Astrocyte of the cerebellum (primary cell): ENCODE data around the gene ERF.

ENCODE experiments used
- DNase-seq: peaks from one replicate; pipeline ENCODE4 v3.0.0-alpha.2; 2011; ENCODE audit warnings: low read depth
- H3K4me3 ChIP-seq: 2 replicates; pipeline ENCODE4 v1.5.1; 2011; ENCODE audit warnings: mild to moderate bottlenecking, low read depth, low read length, moderate library complexity
- CTCF ChIP-seq: IDR thresholded peaks from 2 replicates; pipeline ENCODE4 v1.5.1; 2012; ENCODE audit warnings: low read length, low read depth, moderate library complexity, mild to moderate bottlenecking; ENCODE audit errors: missing control alignments
- in situ Hi-C: cut with HindIII; loops from 2 replicates; pipeline ENCODE4 v1.10.0; 2017; ENCODE audit warnings: low sequenced_read_pairs

Gene ERF

DNA sequence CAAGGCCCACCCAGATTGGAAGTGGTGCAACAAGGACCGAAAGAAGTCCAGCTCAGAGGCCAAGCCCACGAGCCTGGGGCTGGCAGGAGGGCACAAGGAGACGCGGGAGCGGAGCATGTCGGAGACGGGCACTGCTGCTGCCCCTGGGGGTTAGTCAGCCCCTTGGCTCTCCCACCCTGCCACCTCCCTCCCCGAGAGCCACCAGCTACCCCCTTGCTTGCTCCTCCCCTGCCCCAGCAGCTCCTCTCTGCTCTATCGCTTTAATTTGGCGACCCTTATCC is 32.8 kb upstream of the ERF start:
- TF ChIP-seq CTCF: no peak
- in situ Hi-C loops: no loop called here
- DNase-seq: no peak
- H3K4me3 ChIP-seq: no peak overlapping the region

DNA sequence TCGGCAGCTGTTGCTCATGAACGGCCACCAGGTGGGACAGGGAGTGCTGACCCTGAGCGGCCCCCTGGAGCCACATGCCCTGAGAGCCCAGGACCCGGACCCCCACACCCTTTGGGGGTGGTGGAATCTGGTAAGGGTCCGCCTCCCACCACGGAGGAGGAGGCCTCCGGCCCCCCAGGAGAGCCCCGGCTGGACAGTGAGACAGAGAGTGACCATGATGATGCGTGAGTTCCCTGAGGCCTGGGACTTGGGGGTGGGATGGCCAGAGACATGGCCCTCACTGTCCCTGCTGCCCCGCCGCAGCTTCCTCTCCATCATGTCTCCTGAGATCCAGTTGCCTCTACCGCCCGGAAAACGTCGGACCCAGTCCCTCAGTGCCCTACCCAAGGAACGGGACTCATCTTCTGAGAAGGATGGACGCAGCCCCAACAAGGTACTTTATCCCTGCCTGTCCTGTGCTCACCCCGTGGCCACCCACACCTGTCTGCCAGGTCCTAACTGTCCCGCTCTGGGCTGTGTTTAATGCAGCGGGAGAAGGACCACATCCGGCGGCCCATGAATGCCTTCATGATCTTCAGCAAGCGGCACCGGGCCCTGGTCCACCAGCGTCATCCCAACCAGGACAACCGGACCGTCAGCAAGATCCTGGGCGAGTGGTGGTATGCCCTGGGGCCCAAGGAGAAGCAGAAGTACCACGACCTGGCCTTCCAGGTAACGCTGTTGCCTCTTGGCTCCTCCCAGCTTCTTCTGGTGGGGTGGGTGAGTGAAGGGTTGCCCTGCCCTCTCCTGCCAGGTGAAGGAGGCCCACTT is 32.3 kb upstream of the ERF start:
- no peak for TF ChIP-seq CTCF
- DNase-seq: no peak
- H3K4me3 ChIP-seq: no peak overlapping the region
- in situ Hi-C loops: no loop called here

DNA sequence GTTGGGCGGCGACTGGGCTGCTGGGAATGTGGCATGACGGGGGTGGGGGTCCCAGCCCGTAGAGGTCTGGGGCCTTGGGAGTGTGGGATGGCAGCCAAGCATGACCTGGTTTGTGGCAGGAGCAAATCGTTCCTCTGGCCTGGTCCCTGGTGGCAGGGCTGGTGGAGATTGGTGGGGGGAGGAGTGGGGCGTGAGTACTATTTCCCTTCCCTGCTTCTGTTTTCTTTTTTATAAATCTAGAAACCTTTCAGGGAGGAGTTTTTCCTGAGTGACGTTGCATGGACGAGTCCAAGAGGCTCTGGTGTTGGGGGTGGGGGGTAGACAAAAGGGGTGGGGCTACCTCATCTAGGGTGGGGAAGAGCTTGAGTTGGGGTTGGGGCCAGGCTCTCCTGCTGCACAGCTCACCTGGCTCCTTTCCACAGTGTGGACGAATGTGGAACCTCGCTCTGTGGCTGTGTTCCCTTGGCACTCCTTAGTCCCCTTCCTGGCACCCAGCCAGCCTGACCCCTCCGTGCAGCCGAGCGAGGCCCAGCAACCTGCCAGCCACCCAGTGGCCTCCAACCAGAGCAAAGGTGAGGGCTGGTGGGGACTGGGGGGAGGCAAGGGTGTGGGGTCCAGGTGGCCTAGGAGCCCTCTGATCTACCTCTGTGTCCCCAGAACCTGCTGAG is 31.6 kb upstream of the ERF start:
- no peak for DNase-seq
- H3K4me3 ChIP-seq: peak overlapping the region; percentile 75
- TF ChIP-seq CTCF: no peak
- in situ Hi-C loops: no loop called here

DNA sequence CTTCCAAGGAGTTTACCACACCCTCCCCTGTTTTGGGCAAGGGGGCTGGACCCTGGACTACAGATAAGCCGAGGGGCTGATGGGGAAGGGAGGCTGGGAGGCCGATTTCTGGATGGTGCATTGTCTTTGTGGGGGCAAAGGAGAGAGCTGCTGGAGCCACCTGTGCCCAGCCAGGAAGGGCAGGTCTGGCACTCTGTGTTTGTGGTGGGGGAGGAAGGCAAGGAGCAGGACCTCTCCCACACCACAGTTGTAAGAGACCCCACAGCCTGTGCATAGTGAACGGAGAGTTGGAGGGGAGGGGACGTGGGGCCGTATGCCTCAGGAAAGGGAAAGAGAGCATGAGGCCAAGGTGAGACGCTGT is 31.0 kb upstream of the ERF start:
- peak overlapping the region; percentile 75 for H3K4me3 ChIP-seq
- no peak for DNase-seq
- in situ Hi-C loops: no loop called here
- TF ChIP-seq CTCF: no peak

- DNase-seq: no peak
- no peak for TF ChIP-seq CTCF
- in situ Hi-C loops: no loop called here
- peak overlapping the region; percentile 75 for H3K4me3 ChIP-seq
These were observed 30.6 kb upstream of the ERF start for GRCh38 chr19:42285541-42285941.

DNA sequence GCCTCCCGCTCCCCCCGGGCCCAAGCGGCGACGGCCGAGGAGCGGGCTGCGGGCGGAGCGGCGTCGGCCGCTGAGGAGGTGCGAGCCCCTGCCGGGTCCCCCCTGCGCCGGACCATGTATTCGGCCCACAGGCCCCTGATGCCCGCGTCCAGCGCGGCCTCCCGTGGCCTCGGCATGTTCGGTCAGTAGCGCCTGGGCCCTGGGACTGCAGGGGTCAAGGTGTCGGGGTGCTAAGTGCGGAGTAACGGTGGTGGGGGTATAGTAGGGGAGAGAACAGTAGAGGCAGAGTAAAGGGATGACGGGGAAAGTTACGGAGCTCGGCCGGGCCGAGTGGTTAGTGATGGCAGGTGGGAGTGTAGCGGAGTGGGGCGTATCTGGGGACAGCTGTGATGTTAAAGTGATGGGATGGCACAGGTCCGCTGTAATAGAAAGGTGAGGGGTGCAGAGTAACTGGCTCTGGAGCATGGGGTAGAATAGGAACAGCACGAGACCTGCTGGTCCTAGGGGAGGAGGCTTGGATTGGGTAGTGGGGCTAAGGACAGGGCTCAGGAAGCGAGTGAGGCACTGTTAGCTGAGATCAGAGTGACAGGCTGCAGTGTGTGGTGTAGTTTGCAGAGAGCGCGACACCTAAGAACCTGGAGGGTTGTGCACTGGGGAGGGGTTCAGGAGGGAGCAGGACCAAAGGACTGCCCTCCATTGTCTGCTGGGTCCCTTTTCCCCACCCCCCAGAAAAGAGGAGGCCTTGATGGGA is 29.8 kb upstream of the ERF start:
- peak overlapping the region; percentile 75 for H3K4me3 ChIP-seq
- in situ Hi-C loops: no loop called here
- TF ChIP-seq CTCF: no peak

More for the DNA sequence above, 29.8 kb upstream of the ERF start:
- no peak for DNase-seq
